GM12878 (cell line): ENCODE data around the gene CTCFL. TPM values are rescaled to one million over a fixed set of nuclear protein-coding genes. Genes with fewer than 3 reads are reported as not detected.

Source experiments
- ATAC-seq: fragments of 200-7000 bp; cut with Tn5 transposase; 3 replicates; pipeline ENCODE4 v1.9.1; 2020; ENCODE audit warnings: mild to moderate bottlenecking, moderate library complexity
- BruUV-seq: library from RNA; stranded (reverse); fragments of 400-500 nt; replicated peaks from 2 replicates; lab custom pipeline; 2021; lab: Mats Ljungman, UMichigan
- CTCF ChIA-PET: fragments of 300-600 bp; sonication (Branson Sonifier 250); formaldehyde crosslinking; extraction: SDS; loops from one replicate; lab custom pipeline; 2021; ENCODE audit warnings: inconsistent platforms; lab: Yijun Ruan, JAX
- POLR2A ChIA-PET: fragments of 350-600 bp; formaldehyde crosslinking; extraction: SDS; loops from one replicate; lab custom pipeline; 2021; ENCODE audit warnings: inconsistent platforms; lab: Charles Lee
- RAD21 ChIA-PET: fragments of 300-600 bp; sonication (Branson Sonifier 250); formaldehyde crosslinking; loops from one replicate; lab custom pipeline; 2023; ENCODE audit warnings: antibody characterized with exemption; ENCODE audit not compliant: unreplicated experiment; lab: Charles Lee
- SMC1A ChIA-PET: fragments of 300-600 bp; sonication (Branson Sonifier 250); formaldehyde crosslinking; loops from one replicate; lab custom pipeline; 2023; ENCODE audit not compliant: unreplicated experiment, uncharacterized antibody; lab: Charles Lee
- DNase-seq: peaks from one replicate; pipeline ENCODE4 v3.0.0-alpha.2; 2011; ENCODE audit warnings: low read depth, low spot score
- FAIRE-seq: peaks from 3 replicates; lab custom pipeline; 2011; peaks lifted over from hg19 to GRCh38; lab: Jason Lieb, UNC
- H2AFZ ChIP-seq: 2 replicates; pipeline ENCODE4 v1.6.0; 2011; ENCODE audit warnings: low read depth, low read length, control low read depth; ENCODE audit not compliant: control insufficient read depth
- H3K27ac ChIP-seq: 2 replicates; pipeline ENCODE4 v1.5.1; 2011; ENCODE audit warnings: control low read depth; ENCODE audit not compliant: control insufficient read depth, insufficient read depth
- H3K27me3 ChIP-seq, 2 experiments: replicated peaks in 1 of 2; 2 replicates each; pipeline versions ENCODE4 v1.6.0 to v1.6.1; 2011; ENCODE audit warnings: low read length in 1 of 2; ENCODE audit not compliant: control insufficient read depth in 2 of 2, insufficient read depth in 2 of 2
- H3K36me3 ChIP-seq, 2 experiments: 2 replicates each; pipeline ENCODE4 v1.5.1; 2011; ENCODE audit warnings: low read length in 1 of 2; ENCODE audit not compliant: control insufficient read depth in 2 of 2, insufficient read depth in 2 of 2
- H3K4me1 ChIP-seq: 2 replicates; pipeline ENCODE4 v1.6.1; 2011; ENCODE audit warnings: mild to moderate bottlenecking, low read length, moderate library complexity, mixed read lengths; ENCODE audit not compliant: control insufficient read depth, insufficient read depth
- H3K4me2 ChIP-seq: 2 replicates; pipeline ENCODE4 v1.6.0; 2011; ENCODE audit warnings: control low read depth; ENCODE audit not compliant: control insufficient read depth, insufficient read depth
- H3K4me3 ChIP-seq: fragments of 200-600 bp; sonication (generic); 2 replicates; pipeline ENCODE4 v1.5.1; 2016
- H3K79me2 ChIP-seq: 2 replicates; pipeline ENCODE4 v1.6.0; 2011; ENCODE audit warnings: low read length; ENCODE audit not compliant: control insufficient read depth, insufficient read depth
- H3K9ac ChIP-seq: 2 replicates; pipeline ENCODE4 v1.8.0; 2011; ENCODE audit warnings: low read length, control low read depth, mixed read lengths; ENCODE audit not compliant: control insufficient read depth, insufficient read depth
- H3K9me3 ChIP-seq: replicated peaks from 3 replicates; pipeline ENCODE4 v1.5.1; 2011; ENCODE audit warnings: mild to moderate bottlenecking, low read length; ENCODE audit not compliant: control insufficient read depth, insufficient read depth
- H4K20me1 ChIP-seq: 2 replicates; pipeline ENCODE4 v1.6.0; 2011; ENCODE audit not compliant: control insufficient read depth, insufficient read depth
- CBFB ChIP-seq: IDR thresholded peaks from 2 replicates; pipeline ENCODE4 v1.6.1; 2016; ENCODE audit warnings: antibody characterized with exemption, low read depth
- E2F4 ChIP-seq: IDR thresholded peaks from 2 replicates; pipeline ENCODE4 v1.6.1; 2012; ENCODE audit warnings: low read depth, low read length, improper control_type of control experiment
- ETV6 ChIP-seq, 2 experiments: fragments of 450-650 bp in 1 of 2; IDR thresholded peaks in 1 of 2; conservative IDR thresholded peaks in 1 of 2; 2 replicates each; pipeline ENCODE4 v1.6.1; 2014; ENCODE audit warnings: antibody characterized with exemption in 1 of 2, borderline replicate concordance in 1 of 2, low read depth in 1 of 2, mild to moderate bottlenecking in 1 of 2, moderate library complexity in 1 of 2
- GATAD2B ChIP-seq: fragments of 450-650 bp; conservative IDR thresholded peaks from 2 replicates; pipeline ENCODE4 v1.6.1; 2017; ENCODE audit warnings: low read depth, mild to moderate bottlenecking, moderate library complexity
- HDAC2 ChIP-seq: fragments of 200-600 bp; sonication (generic); IDR thresholded peaks from 2 replicates; pipeline ENCODE4 v1.6.1; 2017
- IKZF1 ChIP-seq: fragments of 450-650 bp; conservative IDR thresholded peaks from 2 replicates; pipeline ENCODE4 v1.6.1; 2017; ENCODE audit warnings: antibody characterized with exemption, mild to moderate bottlenecking
- IKZF2 ChIP-seq, 2 experiments: fragments of 450-650 bp; IDR thresholded peaks; 2 replicates each; pipeline ENCODE4 v1.6.1; 2017; ENCODE audit warnings: mild to moderate bottlenecking in 2 of 2, moderate library complexity in 2 of 2
- KDM1A ChIP-seq: fragments of 200-600 bp; sonication (generic); IDR thresholded peaks from 2 replicates; pipeline ENCODE4 v1.6.1; 2016; ENCODE audit warnings: borderline replicate concordance
- NBN ChIP-seq: fragments of 450-650 bp; IDR thresholded peaks from 2 replicates; pipeline ENCODE4 v1.6.1; 2016
- PAX8 ChIP-seq: fragments of 450-650 bp; IDR thresholded peaks from 2 replicates; pipeline ENCODE4 v1.6.1; 2017; ENCODE audit warnings: mild to moderate bottlenecking, moderate library complexity
- RB1 ChIP-seq: fragments of 450-650 bp; formaldehyde crosslinking; IDR thresholded peaks from 2 replicates; pipeline ENCODE4 v1.6.1; 2017; ENCODE audit warnings: mild to moderate bottlenecking, borderline replicate concordance
- RBBP5 ChIP-seq: fragments of 200-600 bp; sonication (generic); conservative IDR thresholded peaks from 2 replicates; pipeline ENCODE4 v1.6.1; 2016
- RELA ChIP-seq: fragments of 450-650 bp; IDR thresholded peaks from 2 replicates; pipeline ENCODE4 v1.8.0; 2014; ENCODE audit warnings: borderline replicate concordance; ENCODE audit not compliant: partially characterized antibody
- RFX5 ChIP-seq: IDR thresholded peaks from 2 replicates; pipeline ENCODE4 v1.6.1; 2011; ENCODE audit warnings: low read depth, low read length, improper control_type of control experiment
- SMARCA5 ChIP-seq: fragments of 450-650 bp; IDR thresholded peaks from 2 replicates; pipeline ENCODE4 v1.6.1; 2017; ENCODE audit warnings: mild to moderate bottlenecking
- SPI1 ChIP-seq: IDR thresholded peaks from 2 replicates; pipeline ENCODE4 v1.6.1; 2011; ENCODE audit warnings: low read depth, mild to moderate bottlenecking, low read length, moderate library complexity, borderline replicate concordance; ENCODE audit not compliant: insufficient read depth
- ZSCAN29 ChIP-seq: fragments of 450-650 bp; IDR thresholded peaks from 2 replicates; pipeline ENCODE4 v1.6.1; 2017; ENCODE audit warnings: mild to moderate bottlenecking, moderate library complexity
- WGBS: methylation state at CpG from one replicate; pipeline ENCODE4 v1.1.6; 2016; ENCODE audit warnings: low lambda C conversion rate; ENCODE audit not compliant: insufficient replicate concordance, insufficient coverage; ENCODE audit errors: missing lambda C conversion rate; 5-methylcytosine and 5-hydroxymethylcytosine counted together
- in situ Hi-C: fragments of 300-500 bp; cut with MboI; formaldehyde crosslinking; loops from 9 replicates; pipeline ENCODE4 v1.14.3; 2018; ENCODE audit warnings: mixed read lengths
- intact Hi-C: fragments of 100-400 bp; cut with micrococcal nuclease; formaldehyde crosslinking; loops from one replicate; pipeline ENCODE4 v1.14.2; 2022; ENCODE audit not compliant: unreplicated experiment
- polyA plus RNA-seq, 11 experiments: library from polyadenylated mRNA; depleted of rRNA in 4 of 11; unstranded in 6 of 11; stranded (reverse) in 5 of 11; fragments of >200 nt; fragmentation: Nextera tagmentation in 4 of 11; fragmentation: Illumina TruSeq in 1 of 11; extraction: Ambion mirVana in 4 of 11; extraction: Trizol in 1 of 11; gene quantifications; 1 replicate in 1 of 11; 2 replicates in 10 of 11; pipeline versions ENCODE4 v1.2.1 to v1.2.3, GENCODE V29; 2011 to 2016; ENCODE audit warnings: inconsistent platforms in 2 of 11, missing spikeins in 2 of 11, low read depth in 1 of 11
- total RNA-seq, 4 experiments: library from RNA; depleted of rRNA in 3 of 4; stranded (reverse); fragments of >200 nt in 3 of 4; fragmentation: Illumina TruSeq in 1 of 4; extraction: Trizol in 1 of 4; gene quantifications; 2 replicates each; pipeline versions ENCODE4 v1.2.1 to v1.2.3, GENCODE V29; 2013 to 2021

The CTCFL gene
- total and polyA plus RNA-seq, 10 of the 15 experiments (the other 5 are each of a cell fraction or from before 2014, with no cell fraction given): 0.06 to 0.20 (median 0.11) TPM; not detected in 4

- POLR2A ChIA-PET: no interaction called here
- no TSS peak for BruUV-seq
Measured at GRCh38 chr20:57529160-57529585, 4.2 kb upstream of the CTCFL start.

DNA sequence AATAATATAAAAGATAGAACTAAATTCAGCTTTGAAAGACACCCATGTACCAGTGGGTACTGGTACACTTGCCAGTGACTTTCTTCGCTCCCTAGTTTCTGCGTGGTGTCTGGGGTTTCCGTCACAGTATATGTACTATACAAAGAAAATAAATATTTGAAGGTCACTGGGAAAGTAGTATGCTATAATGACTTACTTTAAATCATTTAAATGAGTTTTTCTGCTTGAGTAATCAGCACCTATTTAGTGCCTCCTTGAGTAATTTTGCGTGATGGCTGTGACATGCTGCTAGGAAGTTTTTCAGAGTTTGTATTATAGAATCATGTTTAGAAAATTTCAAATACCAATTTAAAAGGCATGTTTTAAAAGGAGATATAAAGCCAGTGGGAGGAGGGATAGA lies 3.2 kb upstream of the CTCFL start:
- Histone ChIP-seq H3K4me3 (no peak overlapping the region), H3K4me1 (no peaks in the 10 kb centered on the region; the same call in 1 of the 2 replicates), H3K36me3 (no peaks in the 10 kb centered on the region), H3K9ac (no peak overlapping the region), H3K79me2 (no peaks in the 10 kb centered on the region), H3K27ac (no peak overlapping the region), H2AFZ (no peak overlapping the region), H3K27me3 (no peaks in the 10 kb centered on the region), H3K4me2 (no peak overlapping the region), H3K9me3 (no peaks in the 10 kb centered on the region; the same call in 2 of the 3 replicates), H4K20me1 (no peaks in the 10 kb centered on the region)
- intact Hi-C loops: no loop called here
- TF ChIP-seq IKZF2 (IDR thresholded peaks at IDR 0.05): no peak
- TF ChIP-seq KDM1A: no peak
- TF ChIP-seq E2F4: no peak
- no peak for TF ChIP-seq NBN
- no peak for TF ChIP-seq GATAD2B
- TF ChIP-seq ETV6 (conservative IDR thresholded peaks at IDR 0.05 in 1 of 2, IDR thresholded peaks at IDR 0.05 in 1 of 2; ENCODE audit: borderline replicate concordance in 1 of 2, low read depth in 1 of 2): 0 out of 4 replicates have a peak, but pooled peaks of 1 of the 2 experiments have one; percentile 59
- no peak for TF ChIP-seq ZSCAN29
- no peak for TF ChIP-seq RB1
- no peak for TF ChIP-seq SMARCA5
- WGBS: 74% methylated on average over 4 of the region's 4 CpGs
- no peak for DNase-seq
- SMC1A ChIA-PET: no interaction called here
- no TSS peak for BruUV-seq
- POLR2A ChIA-PET: no interaction called here
- RAD21 ChIA-PET: no interaction called here
- CTCF ChIA-PET: no interaction called here
- no peak for FAIRE-seq
- no peak for ATAC-seq
- in situ Hi-C loops: no loop called here

More at GRCh38 chr20:57529160-57529585, 4.2 kb upstream of the CTCFL start:
- DNase-seq (no peak), ATAC-seq (no peak), FAIRE-seq (no peak)
- no peak overlapping the region for H3K27ac ChIP-seq
- 26% methylated on average over 8 of the region's 8 CpGs for WGBS
- intact Hi-C loops: no loop called here
- H3K79me2 ChIP-seq: no peaks in the 10 kb centered on the region
- no peaks in the 10 kb centered on the region for H3K4me1 ChIP-seq
- no peaks in the 10 kb centered on the region for H3K36me3 ChIP-seq
- SMC1A ChIA-PET: no interaction called here
- TF ChIP-seq HDAC2: no peak
- no peak for TF ChIP-seq IKZF1
- TF ChIP-seq PAX8: no peak
- no peak for TF ChIP-seq RELA
- TF ChIP-seq RBBP5: no peak
- TF ChIP-seq CBFB: no peak
- no peak for TF ChIP-seq RFX5
- TF ChIP-seq SPI1: no peak
- no peaks in the 10 kb centered on the region for H3K27me3 ChIP-seq
- no peak overlapping the region for H2AFZ ChIP-seq
- no peak overlapping the region for H3K4me2 ChIP-seq
- in situ Hi-C loops: no loop called here
- no peaks in the 10 kb centered on the region for H3K9me3 ChIP-seq
- RAD21 ChIA-PET: no interaction called here
- CTCF ChIA-PET: no interaction called here
- H3K4me3 ChIP-seq: no peak overlapping the region
- no peak overlapping the region for H3K9ac ChIP-seq
- H4K20me1 ChIP-seq: no peaks in the 10 kb centered on the region
